ENCODE data around the gene DHX34. TPM values are rescaled to one million over a fixed set of nuclear protein-coding genes. Genes with fewer than 3 reads are reported as not detected.

DHX34 gene
- total RNA-seq, 1 donor from 2014 or later: 11.5 TPM

- TF ChIP-seq CTCF (conservative IDR thresholded peaks at IDR 0.05; ENCODE audit: low read depth, low read length): no peak
- no peak for DNase-seq (ENCODE audit: low read depth)
- no peak overlapping the region for H3K4me3 ChIP-seq (ENCODE audit: low read depth, low read length)
Observed at GRCh38 chr19:47352095-47352494, 3.0 kb downstream of the DHX34 start.

- DNase-seq (ENCODE audit: low read depth): no peak
- H3K4me3 ChIP-seq (ENCODE audit: low read depth, low read length): no peak overlapping the region
- TF ChIP-seq CTCF (conservative IDR thresholded peaks at IDR 0.05; ENCODE audit: low read depth, low read length): no peak
Observed at GRCh38 chr19:47353307-47353712, 4.2 kb downstream of the DHX34 start.

- no peak for TF ChIP-seq CTCF (conservative IDR thresholded peaks at IDR 0.05; ENCODE audit: low read depth, low read length)
- no peak overlapping the region for H3K4me3 ChIP-seq (ENCODE audit: low read depth, low read length)
- DNase-seq (ENCODE audit: low read depth): no peak
Observed at GRCh38 chr19:47356900-47357299, 7.8 kb downstream of the DHX34 start.

- no peak for DNase-seq (ENCODE audit: low read depth)
- H3K4me3 ChIP-seq (ENCODE audit: low read depth, low read length): no peak overlapping the region
- TF ChIP-seq CTCF (conservative IDR thresholded peaks at IDR 0.05; ENCODE audit: low read depth, low read length): peak; percentile 44
Observed at GRCh38 chr19:47357788-47358680, 8.9 kb downstream of the DHX34 start.

GRCh38 chr19:47358936-47359335 is 9.8 kb downstream of the DHX34 start:
- H3K4me3 ChIP-seq (ENCODE audit: low read depth, low read length): no peak overlapping the region
- no peak for DNase-seq (ENCODE audit: low read depth)
- no peak for TF ChIP-seq CTCF (conservative IDR thresholded peaks at IDR 0.05; ENCODE audit: low read depth, low read length)

- no peak overlapping the region for H3K4me3 ChIP-seq (ENCODE audit: low read depth, low read length)
- TF ChIP-seq CTCF (conservative IDR thresholded peaks at IDR 0.05; ENCODE audit: low read depth, low read length): no peak
- DNase-seq (ENCODE audit: low read depth): no peak
Observed at GRCh38 chr19:47362321-47362720, 13.2 kb downstream of the DHX34 start.

All from epithelial cell of proximal tubule (primary cell).